ENCODE results near the gene APEH.

DNA sequence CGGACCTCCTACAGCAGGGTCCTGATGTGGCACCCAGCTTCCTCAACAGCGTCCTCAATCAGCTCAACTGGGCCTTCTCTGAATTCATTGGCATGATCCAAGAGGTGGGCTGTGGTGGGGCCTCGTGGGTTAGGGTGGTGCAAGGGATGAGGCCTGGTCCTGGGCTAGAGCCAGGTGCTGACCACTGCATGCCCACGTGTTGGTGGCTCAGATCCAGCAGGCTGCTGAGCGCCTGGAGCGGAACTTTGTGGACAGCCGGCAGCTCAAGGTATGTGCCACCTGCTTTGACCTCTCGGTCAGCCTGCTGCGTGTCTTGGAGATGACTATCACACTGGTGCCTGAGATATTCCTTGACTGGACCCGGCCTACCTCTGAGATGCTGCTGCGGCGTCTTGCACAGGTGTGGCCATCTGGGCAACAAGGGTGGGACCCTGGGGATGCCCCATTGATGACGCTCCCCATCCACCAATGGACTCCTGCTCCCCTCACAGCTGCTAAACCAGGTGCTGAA is 41.5 kb downstream of the APEH start:
- TF ChIP-seq CTCF (IDR thresholded peaks at IDR 0.05) (no peak), POLR2A (IDR thresholded peaks at IDR 0.05) (no peak)

All from adrenal gland (tissue), 5 donors.